SK-N-SH treated with all-trans-retinoic acid at 6 μM for 48 hours (cell line): ENCODE measurements around the gene ATP2B3.

Source experiments
- ARNTL ChIP-seq: fragments of 450-650 bp; formaldehyde crosslinking; IDR thresholded peaks from 2 replicates; pipeline ENCODE4 v1.5.0; 2020; ENCODE audit warnings: low read depth, mild to moderate bottlenecking, moderate library complexity, borderline replicate concordance
- RARB ChIP-seq: fragments of 250-450 bp; sonication (Bioruptor Pico); IDR thresholded peaks from 2 replicates; pipeline ENCODE4 v1.8.0; 2021; ENCODE audit warnings: mild to moderate bottlenecking, moderate library complexity
- ZNF70 ChIP-seq: fragments of 450-650 bp; formaldehyde crosslinking; IDR thresholded peaks from 2 replicates; pipeline ENCODE4 v1.5.0; 2020; ENCODE audit warnings: mild to moderate bottlenecking, moderate library complexity
- TF ChIP-seq, protein P1 (sequence below): fragments of 250-450 bp; sonication (Bioruptor Pico); IDR thresholded peaks from 2 replicates; pipeline ENCODE4 v1.5.1; 2021; ENCODE audit warnings: mild to moderate bottlenecking, moderate library complexity
- TF ChIP-seq, protein P2 (sequence below): fragments of 250-450 bp; sonication (Bioruptor Pico); IDR thresholded peaks from 2 replicates; pipeline ENCODE4 v1.5.1; 2020; ENCODE audit warnings: low read depth, mild to moderate bottlenecking, moderate library complexity

DNA sequence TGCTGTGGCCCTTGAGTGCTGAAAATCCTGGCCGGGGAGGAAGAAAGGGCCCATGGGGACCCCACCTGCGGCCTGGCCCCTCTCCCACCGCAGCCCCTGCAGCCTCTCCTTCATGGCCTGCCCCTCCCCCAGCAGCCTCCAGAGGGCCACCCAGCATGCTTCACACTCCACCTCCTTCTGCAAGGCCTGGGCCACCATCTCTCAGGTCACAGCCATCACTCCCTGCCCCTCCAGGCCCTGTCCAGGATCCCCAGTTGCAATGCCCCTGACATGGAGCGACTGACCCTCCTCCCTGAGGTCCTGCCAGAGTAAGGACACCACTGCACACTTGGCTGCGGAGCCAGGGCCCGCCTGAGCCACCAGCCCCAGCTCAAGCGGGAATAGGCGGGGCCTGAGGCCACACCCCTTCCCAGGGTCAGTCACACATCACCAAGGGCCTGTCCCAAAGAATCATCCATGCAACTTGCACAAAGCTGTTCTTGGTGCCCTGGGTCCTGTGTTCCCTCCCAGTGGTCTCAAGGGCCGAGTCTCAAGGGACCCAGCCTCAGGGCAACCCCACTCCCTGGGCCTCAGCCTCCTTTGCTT is 48.6 kb downstream of the ATP2B3 start:
- TF ChIP-seq, protein P1, sequence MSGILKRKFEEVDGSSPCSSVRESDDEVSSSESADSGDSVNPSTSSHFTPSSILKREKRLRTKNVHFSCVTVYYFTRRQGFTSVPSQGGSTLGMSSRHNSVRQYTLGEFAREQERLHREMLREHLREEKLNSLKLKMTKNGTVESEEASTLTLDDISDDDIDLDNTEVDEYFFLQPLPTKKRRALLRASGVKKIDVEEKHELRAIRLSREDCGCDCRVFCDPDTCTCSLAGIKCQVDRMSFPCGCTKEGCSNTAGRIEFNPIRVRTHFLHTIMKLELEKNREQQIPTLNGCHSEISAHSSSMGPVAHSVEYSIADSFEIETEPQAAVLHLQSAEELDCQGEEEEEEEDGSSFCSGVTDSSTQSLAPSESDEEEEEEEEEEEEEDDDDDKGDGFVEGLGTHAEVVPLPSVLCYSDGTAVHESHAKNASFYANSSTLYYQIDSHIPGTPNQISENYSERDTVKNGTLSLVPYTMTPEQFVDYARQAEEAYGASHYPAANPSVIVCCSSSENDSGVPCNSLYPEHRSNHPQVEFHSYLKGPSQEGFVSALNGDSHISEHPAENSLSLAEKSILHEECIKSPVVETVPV (CRISPR knock-in tag), result no peak
- TF ChIP-seq ZNF70 (CRISPR knock-in tag), result no peak
- no peak for TF ChIP-seq RARB (CRISPR knock-in tag)
- no peak for TF ChIP-seq ARNTL (CRISPR knock-in tag)
- TF ChIP-seq, protein P2, sequence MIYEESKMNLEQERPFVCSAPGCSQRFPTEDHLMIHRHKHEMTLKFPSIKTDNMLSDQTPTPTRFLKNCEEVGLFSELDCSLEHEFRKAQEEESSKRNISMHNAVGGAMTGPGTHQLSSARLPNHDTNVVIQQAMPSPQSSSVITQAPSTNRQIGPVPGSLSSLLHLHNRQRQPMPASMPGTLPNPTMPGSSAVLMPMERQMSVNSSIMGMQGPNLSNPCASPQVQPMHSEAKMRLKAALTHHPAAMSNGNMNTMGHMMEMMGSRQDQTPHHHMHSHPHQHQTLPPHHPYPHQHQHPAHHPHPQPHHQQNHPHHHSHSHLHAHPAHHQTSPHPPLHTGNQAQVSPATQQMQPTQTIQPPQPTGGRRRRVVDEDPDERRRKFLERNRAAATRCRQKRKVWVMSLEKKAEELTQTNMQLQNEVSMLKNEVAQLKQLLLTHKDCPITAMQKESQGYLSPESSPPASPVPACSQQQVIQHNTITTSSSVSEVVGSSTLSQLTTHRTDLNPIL (CRISPR knock-in tag), result no peak
